Peyer's patch (tissue), 4 donors: ENCODE data around the gene PEX5L.

Experiments used
- CTCF ChIP-seq, 6 experiments: fragments of 450-650 bp in 4 of 6; fragments of 200-600 bp in 2 of 6; sonication (generic) in 1 of 6; IDR thresholded peaks; one replicate each; pipeline ENCODE4 v1.5.1; 2017 to 2019; ENCODE audit warnings: antibody characterized with exemption in 6 of 6, mild to moderate bottlenecking in 3 of 6, moderate library complexity in 1 of 6
- POLR2A ChIP-seq, 2 donors: fragments of 450-650 bp; IDR thresholded peaks; one replicate each; pipeline ENCODE4 v1.5.1; 2017; ENCODE audit warnings: antibody characterized with exemption in 2 of 2, mild to moderate bottlenecking in 2 of 2, moderate library complexity in 2 of 2

GRCh38 chr3:179819379-179819778, 217.4 kb downstream of the PEX5L start:
- TF ChIP-seq CTCF (IDR thresholded peaks at IDR 0.05), result no peak
- TF ChIP-seq POLR2A (IDR thresholded peaks at IDR 0.05), result no peak
